Activated T-helper 17 cell treated with anti-CD3 and anti-CD28 coated beads, Interleukin-2, amount 50 U/mL, for 72 hours (primary cell): ENCODE data around the gene SAMD4A. TPM values are rescaled to one million over a fixed set of nuclear protein-coding genes. Genes with fewer than 3 reads are reported as not detected.

Source experiments
- ATAC-seq: fragments of 150-1000 bp; cut with Tn5 transposase; replicated peaks from 2 replicates; pipeline ENCODE4 v1.10.0; 2021; ENCODE audit warnings: mild to moderate bottlenecking, moderate library complexity
- H3K27ac Mint-ChIP-seq: one replicate; pipeline ENCODE4 v1.8.0; 2022; ENCODE audit warnings: mixed read lengths
- H3K27me3 Mint-ChIP-seq: one replicate; pipeline ENCODE4 v1.8.0; 2022; ENCODE audit warnings: mixed read lengths
- H3K36me3 Mint-ChIP-seq: one replicate; pipeline ENCODE4 v1.8.0; 2022; ENCODE audit warnings: low read depth, mild to moderate bottlenecking, mixed read lengths
- H3K4me1 Mint-ChIP-seq: one replicate; pipeline ENCODE4 v1.8.0; 2022; ENCODE audit warnings: mixed read lengths
- H3K4me3 Mint-ChIP-seq: one replicate; pipeline ENCODE4 v1.8.0; 2022; ENCODE audit warnings: mild to moderate bottlenecking, mixed read lengths
- H3K9me3 Mint-ChIP-seq: one replicate; pipeline ENCODE4 v1.8.0; 2022; ENCODE audit warnings: mixed read lengths
- total RNA-seq, 2 donors: library from RNA; stranded (reverse); gene quantifications; one replicate each; pipeline ENCODE4 v1.2.3, GENCODE V29; 2022

The SAMD4A gene
- total RNA-seq, 2 donors from 2014 or later = 3.2 to 4.4 TPM

DNA sequence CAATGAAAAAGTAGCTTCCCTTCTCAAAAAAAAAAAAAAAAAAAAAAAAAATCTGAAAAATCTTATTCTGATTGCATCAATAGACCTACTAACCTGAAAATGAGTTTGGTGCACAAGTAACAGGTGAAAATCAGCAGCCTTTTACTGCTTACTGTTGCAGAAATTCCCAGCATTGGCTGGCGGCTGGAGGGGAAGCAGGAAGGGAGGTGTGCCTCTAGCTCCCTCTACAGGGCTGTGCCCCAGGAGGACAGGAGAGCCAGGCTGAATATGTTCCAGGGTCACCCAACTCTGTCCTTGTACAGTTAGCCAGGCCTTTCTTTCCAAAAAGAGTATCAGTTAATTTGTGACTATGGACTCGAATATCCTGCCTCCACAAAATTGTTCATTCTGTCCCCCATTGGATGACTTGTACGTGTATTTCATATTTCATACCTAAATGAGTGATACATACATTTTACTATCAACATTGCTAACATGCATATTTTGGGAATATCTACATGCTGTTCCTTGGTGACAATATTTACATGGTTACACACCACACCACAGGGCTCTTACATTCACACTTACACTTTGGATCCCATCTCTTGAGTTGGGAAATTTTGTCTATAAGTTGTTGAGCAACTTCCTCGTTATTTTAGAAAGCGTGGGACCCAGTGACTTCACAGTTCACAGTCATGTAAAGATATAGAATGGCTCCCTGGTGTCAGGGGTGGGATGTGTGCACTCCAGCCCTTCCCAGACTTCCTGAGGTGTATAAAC is 124.8 kb downstream of the SAMD4A start:
- no peaks in the 10 kb centered on the region for H3K36me3 Mint-ChIP-seq
- H3K9me3 Mint-ChIP-seq = no peaks in the 10 kb centered on the region
- H3K27ac Mint-ChIP-seq = no peak overlapping the region
- peak; percentile 81 for ATAC-seq
- H3K27me3 Mint-ChIP-seq = peaks cover 18% of the 10 kb centered on the region
- H3K4me3 Mint-ChIP-seq = no peak overlapping the region
- H3K4me1 Mint-ChIP-seq = peaks cover 7% of the 10 kb centered on the region

DNA sequence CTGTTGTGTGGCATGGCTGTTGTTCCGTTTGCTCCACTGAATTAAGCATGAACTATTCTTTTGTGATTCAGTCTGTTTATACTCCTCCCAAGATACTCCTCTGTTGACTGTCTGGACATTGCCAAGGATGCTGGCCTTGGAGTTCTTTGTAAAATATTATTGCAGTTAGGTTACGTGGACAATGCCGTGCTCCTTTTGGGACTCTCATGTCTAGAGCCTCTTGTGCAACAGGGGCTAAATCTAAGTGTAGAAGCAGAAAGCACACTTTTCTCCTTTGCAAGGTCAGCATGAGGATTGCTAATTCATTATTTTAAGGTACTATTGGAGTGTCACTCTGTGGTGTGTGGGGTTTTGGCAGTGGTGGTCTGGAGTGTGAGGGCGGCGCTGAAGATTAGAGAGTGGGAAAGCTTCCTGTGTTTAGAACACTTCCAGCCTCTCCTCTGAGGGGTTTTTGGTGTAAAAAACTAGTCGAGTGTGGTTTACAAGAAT is 125.4 kb downstream of the SAMD4A start:
- no peaks in the 10 kb centered on the region for H3K9me3 Mint-ChIP-seq
- H3K4me3 Mint-ChIP-seq = no peak overlapping the region
- H3K27me3 Mint-ChIP-seq = peaks cover 14% of the 10 kb centered on the region
- H3K36me3 Mint-ChIP-seq = no peaks in the 10 kb centered on the region
- H3K27ac Mint-ChIP-seq = no peak overlapping the region
- H3K4me1 Mint-ChIP-seq = peaks cover 7% of the 10 kb centered on the region
- ATAC-seq = no peak

DNA sequence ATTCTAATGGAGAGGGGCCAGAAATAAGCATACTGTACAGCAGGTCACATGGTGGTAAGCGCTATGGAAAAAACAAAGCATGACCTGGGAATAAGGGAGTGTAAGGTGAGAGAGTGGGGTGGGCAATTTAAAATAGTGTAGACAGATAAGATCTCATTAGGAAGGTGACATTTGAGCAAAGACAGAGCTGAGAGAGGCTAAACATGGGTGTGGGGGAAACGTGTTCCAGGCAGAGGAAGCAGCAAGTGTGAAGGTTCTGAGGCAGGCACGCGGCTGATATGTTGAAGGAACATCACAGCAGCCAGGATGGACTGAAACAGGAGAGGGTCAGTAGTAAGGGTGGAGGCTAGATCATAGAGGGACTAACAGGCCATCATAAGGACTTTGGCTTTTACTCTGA is 126.8 kb downstream of the SAMD4A start:
- Mint-ChIP-seq H3K4me3 (no peak overlapping the region), H3K27me3 (peaks cover 14% of the 10 kb centered on the region), H3K36me3 (no peaks in the 10 kb centered on the region), H3K9me3 (no peaks in the 10 kb centered on the region), H3K27ac (no peak overlapping the region), H3K4me1 (no peaks in the 10 kb centered on the region)
- no peak for ATAC-seq

DNA sequence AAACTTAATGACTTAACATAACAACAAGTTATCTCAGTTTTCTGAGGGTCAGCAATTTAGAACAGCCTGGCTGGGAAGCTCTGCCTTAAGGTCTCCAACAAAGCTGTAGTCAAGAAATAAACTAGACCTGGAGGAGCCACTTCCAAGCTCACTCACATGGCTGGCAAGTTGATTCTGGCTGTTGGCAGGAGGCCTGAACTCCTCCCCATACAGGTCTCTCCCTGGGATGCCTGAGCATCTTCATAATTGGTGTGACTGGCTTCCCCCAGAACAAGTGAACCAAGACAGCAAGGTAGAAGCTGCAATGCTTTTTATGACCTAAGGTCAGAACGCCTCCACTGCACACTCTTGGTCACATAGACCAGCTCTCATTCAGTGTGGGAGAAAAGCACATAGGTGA is 128.3 kb downstream of the SAMD4A start:
- no peak overlapping the region for H3K27ac Mint-ChIP-seq
- H3K4me3 Mint-ChIP-seq = no peak overlapping the region

DNA sequence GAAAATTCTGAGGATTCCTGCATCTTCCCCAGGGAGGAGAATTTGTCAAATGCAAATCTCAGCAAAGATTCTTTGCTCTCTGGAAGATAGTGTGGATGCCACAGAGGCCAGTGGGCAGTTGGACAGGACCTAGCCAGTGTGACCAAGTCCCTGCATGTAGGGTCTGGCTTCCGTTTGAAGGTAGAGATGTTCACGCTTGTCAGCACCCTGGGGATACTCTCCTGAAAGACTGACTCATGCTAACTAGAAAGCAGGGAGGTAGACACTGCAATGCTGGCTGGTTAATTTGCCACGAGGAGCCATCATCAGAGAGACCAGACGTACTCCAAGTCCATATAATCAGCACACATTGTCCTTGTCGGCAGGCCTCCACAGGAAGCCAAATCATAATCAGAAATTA is 130.1 kb downstream of the SAMD4A start:
- H3K27ac Mint-ChIP-seq = no peak overlapping the region
- ATAC-seq = no peak

More for the DNA sequence above, 128.3 kb downstream of the SAMD4A start:
- Mint-ChIP-seq H3K27me3 (peaks cover 19% of the 10 kb centered on the region), H3K9me3 (no peaks in the 10 kb centered on the region), H3K36me3 (no peaks in the 10 kb centered on the region), H3K4me1 (no peaks in the 10 kb centered on the region)
- ATAC-seq = no peak

DNA sequence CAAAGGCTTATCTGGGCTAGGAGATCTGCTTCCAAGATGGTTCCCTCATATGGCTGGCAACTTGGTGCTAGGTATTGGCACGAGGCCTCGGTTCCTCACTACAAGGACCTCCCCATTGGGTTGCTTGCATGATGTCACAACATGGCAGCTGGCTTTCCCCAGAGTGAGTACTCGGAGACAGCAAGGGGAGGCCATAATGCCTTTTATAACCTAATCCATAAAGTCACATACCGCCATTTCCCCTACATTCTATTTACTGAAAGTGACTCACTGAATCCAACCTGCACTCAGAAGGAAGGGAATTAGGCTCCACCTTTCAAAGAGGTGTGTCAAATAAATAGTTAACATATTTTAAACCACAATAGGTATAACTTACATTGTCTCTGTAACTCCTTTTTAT is 130.9 kb downstream of the SAMD4A start:
- no peaks in the 10 kb centered on the region for H3K4me1 Mint-ChIP-seq
- H3K9me3 Mint-ChIP-seq = no peaks in the 10 kb centered on the region
- ATAC-seq = no peak
- no peak overlapping the region for H3K27ac Mint-ChIP-seq
- no peaks in the 10 kb centered on the region for H3K36me3 Mint-ChIP-seq
- H3K27me3 Mint-ChIP-seq = peaks cover 19% of the 10 kb centered on the region
- H3K4me3 Mint-ChIP-seq = no peak overlapping the region

More for the DNA sequence above, 130.1 kb downstream of the SAMD4A start:
- H3K36me3 Mint-ChIP-seq = no peaks in the 10 kb centered on the region
- H3K4me3 Mint-ChIP-seq = no peak overlapping the region
- no peaks in the 10 kb centered on the region for H3K9me3 Mint-ChIP-seq
- H3K27me3 Mint-ChIP-seq = peaks cover 23% of the 10 kb centered on the region
- H3K4me1 Mint-ChIP-seq = no peaks in the 10 kb centered on the region

DNA sequence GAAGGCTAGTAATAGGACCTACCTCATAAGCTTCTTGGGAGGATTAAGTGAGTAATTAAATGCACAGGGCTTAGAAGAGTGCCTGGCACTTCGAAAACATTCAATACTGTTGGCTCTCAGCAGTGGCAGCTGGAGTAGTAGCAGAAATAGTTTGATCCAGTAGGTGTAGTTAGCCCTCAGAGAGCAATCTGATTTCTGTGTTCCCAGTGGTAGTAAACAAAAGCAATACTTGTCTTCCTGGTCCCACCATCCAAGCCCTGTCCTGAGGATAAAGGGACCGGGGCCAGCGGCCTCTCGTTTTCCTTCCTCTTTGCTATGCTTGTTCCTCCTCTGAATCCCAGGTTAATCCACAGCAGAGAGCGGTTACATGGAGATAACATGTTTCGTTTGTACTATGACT is 131.6 kb downstream of the SAMD4A start:
- no peaks in the 10 kb centered on the region for H3K4me1 Mint-ChIP-seq
- H3K27me3 Mint-ChIP-seq = peaks cover 19% of the 10 kb centered on the region
- no peak for ATAC-seq

DNA sequence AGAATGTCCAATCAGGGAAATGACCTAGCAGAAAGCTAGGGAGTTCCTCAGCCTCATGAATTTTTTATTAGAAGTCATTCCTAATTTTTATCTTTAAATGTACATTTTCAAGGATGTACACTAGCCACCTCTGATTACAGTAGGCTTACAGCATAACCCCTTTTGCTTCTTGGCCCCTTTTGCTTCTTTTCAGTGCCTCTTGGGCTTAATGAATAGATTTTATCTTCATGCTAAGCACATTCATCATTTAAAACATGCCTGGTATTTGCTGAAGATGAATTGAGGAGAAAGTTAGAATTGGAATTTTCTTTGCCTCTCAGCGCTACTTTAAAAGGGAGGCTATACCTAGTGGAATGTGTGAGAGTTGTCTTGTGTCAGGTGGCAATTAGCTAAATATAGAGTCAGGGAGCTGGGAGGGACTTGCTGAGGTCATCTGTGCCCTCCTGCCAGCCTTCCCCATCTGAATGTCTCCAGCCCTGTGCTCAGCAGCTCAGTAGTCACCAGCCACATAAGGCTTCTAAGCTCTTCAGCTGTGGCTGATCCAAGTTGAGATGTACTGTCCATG is 132.1 kb downstream of the SAMD4A start:
- Mint-ChIP-seq H3K36me3 (no peaks in the 10 kb centered on the region), H3K27ac (no peak overlapping the region), H3K4me1 (no peaks in the 10 kb centered on the region), H3K27me3 (peaks cover 13% of the 10 kb centered on the region), H3K9me3 (no peaks in the 10 kb centered on the region), H3K4me3 (no peak overlapping the region)
- no peak for ATAC-seq

More for the DNA sequence above, 131.6 kb downstream of the SAMD4A start:
- Mint-ChIP-seq H3K4me3 (no peak overlapping the region), H3K27ac (no peak overlapping the region), H3K36me3 (no peaks in the 10 kb centered on the region), H3K9me3 (no peaks in the 10 kb centered on the region)

DNA sequence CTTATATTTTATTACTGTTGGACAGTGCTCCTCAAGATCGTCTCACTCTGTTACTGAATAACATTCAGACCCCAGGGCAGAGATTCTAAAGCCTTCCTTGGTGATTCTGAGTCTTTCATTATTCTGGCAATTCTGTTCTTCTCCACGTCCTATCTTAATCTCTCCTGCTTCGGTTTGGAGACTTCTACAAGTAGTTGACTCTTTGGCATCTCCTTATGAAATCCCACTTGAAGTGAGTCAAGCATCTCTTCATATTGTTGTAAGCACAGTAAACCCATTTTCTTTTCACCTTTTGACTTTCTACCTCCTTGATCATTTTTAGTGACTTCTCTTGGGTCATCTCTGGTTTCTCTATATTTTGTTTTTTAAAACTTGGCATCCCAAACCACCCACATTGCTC is 132.8 kb downstream of the SAMD4A start:
- peaks cover 9% of the 10 kb centered on the region for H3K27me3 Mint-ChIP-seq
- no peak for ATAC-seq

DNA sequence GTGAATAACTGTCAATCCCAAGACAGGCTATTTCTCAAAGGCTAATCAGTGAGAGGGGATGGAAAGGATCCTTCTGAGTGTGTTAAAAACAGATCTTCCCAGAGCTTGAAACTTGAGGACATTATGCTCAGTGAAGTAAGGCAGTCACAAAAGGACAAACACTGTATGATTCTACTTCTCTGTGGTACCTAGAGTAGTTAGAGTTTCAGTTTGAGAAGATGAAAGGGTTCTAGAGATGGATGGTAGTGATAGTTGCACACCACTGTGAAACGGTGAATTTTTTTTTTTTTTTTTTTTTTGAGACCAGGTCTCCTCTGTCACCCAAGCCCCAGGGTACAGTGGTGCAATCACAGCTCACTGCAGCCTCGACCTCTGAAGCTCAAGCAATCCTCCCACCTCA is 133.8 kb downstream of the SAMD4A start:
- Mint-ChIP-seq H3K36me3 (no peaks in the 10 kb centered on the region), H3K9me3 (no peaks in the 10 kb centered on the region), H3K27ac (no peak overlapping the region), H3K4me3 (no peak overlapping the region), H3K4me1 (no peaks in the 10 kb centered on the region), H3K27me3 (peaks cover 9% of the 10 kb centered on the region)
- peak; percentile 80 for ATAC-seq

More for the DNA sequence above, 132.8 kb downstream of the SAMD4A start:
- Mint-ChIP-seq H3K36me3 (no peaks in the 10 kb centered on the region), H3K4me1 (no peaks in the 10 kb centered on the region), H3K4me3 (no peak overlapping the region), H3K9me3 (no peaks in the 10 kb centered on the region), H3K27ac (no peak overlapping the region)

DNA sequence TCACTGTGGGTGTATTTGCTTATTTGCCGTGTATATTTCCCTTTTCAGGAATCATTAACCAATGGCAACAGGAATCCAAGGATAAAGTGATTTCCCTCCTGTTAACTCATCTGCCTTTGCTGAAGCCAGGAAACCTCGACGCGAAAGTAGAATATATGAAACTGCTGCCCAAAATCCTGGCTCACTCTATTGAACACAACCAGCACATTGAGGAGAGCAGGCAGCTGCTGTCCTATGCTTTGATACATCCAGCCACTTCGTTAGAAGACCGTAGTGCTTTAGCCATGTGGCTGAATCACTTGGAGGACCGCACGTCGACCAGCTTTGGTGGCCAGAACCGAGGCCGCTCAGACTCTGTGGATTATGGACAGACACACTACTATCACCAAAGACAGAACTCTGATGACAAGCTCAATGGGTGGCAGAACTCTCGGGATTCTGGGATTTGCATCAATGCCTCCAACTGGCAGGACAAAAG is 135.1 kb downstream of the SAMD4A start:
- H3K4me1 Mint-ChIP-seq = no peaks in the 10 kb centered on the region
- H3K36me3 Mint-ChIP-seq = no peaks in the 10 kb centered on the region
- no peak for ATAC-seq
- no peak overlapping the region for H3K27ac Mint-ChIP-seq
- H3K27me3 Mint-ChIP-seq = peaks cover 9% of the 10 kb centered on the region
- H3K9me3 Mint-ChIP-seq = no peaks in the 10 kb centered on the region
- H3K4me3 Mint-ChIP-seq = no peak overlapping the region

DNA sequence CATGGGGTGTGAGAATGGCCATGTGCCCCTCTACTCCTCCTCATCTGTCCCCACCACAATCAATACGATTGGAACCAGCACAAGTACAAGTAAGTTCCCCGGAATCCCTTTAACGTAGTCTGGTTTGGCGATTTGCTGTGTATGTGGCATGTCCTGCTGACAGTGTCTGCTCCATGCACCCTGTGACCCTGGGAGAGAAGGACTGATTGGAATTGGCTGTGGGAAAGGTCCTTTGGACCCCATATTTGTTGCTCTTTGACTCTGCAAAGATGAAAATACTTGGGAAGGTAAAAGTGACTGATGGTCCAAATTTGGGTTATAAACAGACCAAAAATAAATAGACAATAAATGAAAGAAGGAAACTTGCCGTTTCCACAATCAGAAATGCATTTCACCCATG is 135.6 kb downstream of the SAMD4A start:
- no peak for ATAC-seq
- no peaks in the 10 kb centered on the region for H3K9me3 Mint-ChIP-seq
- no peak overlapping the region for H3K27ac Mint-ChIP-seq
- no peak overlapping the region for H3K4me3 Mint-ChIP-seq
- no peaks in the 10 kb centered on the region for H3K4me1 Mint-ChIP-seq
- peaks cover 9% of the 10 kb centered on the region for H3K27me3 Mint-ChIP-seq
- no peaks in the 10 kb centered on the region for H3K36me3 Mint-ChIP-seq

DNA sequence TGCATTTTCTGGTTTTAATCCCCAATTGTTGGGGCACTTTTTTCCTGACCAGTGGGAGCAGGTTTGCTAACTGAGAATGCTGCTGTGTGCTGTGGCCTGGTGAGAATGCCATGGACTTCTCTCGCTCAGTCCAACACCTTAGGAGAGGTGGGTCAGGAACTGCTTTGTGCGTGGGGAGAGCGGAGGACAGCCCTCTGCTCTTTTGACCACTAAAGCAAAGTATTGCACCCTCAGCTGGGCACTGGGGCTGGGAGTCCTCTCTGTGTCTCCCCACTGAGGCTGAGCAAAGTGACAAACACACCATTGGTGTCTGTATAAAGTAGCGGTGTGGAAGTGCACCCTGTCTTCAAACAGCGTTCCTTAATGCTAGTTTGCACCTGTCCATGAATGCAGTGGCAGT is 136.2 kb downstream of the SAMD4A start:
- no peak for ATAC-seq
- H3K4me3 Mint-ChIP-seq = no peak overlapping the region
- peaks cover 9% of the 10 kb centered on the region for H3K27me3 Mint-ChIP-seq
- no peak overlapping the region for H3K27ac Mint-ChIP-seq
- no peaks in the 10 kb centered on the region for H3K36me3 Mint-ChIP-seq
- H3K9me3 Mint-ChIP-seq = no peaks in the 10 kb centered on the region
- no peaks in the 10 kb centered on the region for H3K4me1 Mint-ChIP-seq

DNA sequence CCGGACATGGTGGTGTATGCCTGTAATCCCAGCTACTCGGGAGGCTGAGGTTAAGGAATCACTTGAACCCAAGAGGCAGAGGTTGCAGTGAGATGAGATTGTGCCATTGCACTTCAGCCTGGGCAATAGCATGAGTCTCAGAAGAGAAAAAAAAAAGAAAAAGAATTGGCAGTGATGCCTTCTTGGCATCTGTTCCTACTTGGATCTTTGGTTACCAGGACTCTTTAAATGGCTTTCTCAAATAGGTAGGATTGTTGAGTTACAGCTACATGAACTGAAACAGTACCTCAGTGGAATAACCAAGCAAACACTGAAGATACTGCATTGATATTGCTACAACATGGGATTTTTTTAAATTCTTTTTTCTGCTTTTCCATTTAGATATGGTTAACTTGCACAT is 136.8 kb downstream of the SAMD4A start:
- Mint-ChIP-seq H3K4me3 (no peak overlapping the region), H3K27me3 (peaks cover 9% of the 10 kb centered on the region), H3K4me1 (no peaks in the 10 kb centered on the region), H3K27ac (no peak overlapping the region), H3K36me3 (no peaks in the 10 kb centered on the region), H3K9me3 (no peaks in the 10 kb centered on the region)
- ATAC-seq = no peak

DNA sequence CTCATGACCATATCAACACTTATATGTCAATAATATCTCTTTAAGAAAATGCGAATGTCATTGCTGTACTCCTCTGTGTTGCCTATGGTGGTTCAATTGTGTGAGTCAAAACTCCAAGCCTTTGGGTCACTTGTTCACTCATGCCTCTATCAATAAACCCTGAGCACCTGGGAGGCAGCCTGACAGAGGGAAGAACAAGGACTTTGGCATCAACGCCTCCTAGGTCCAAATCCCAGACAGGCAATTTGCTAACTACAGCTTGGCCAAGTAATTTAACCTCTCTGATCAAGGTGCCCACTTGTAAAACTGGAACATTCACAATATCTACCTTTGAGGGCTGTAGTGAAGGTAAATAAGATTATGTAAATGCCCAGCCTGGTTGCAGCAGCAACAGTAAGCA is 137.8 kb downstream of the SAMD4A start:
- Mint-ChIP-seq H3K27ac (no peak overlapping the region), H3K9me3 (no peaks in the 10 kb centered on the region), H3K27me3 (peaks cover 7% of the 10 kb centered on the region), H3K4me3 (no peak overlapping the region), H3K36me3 (no peaks in the 10 kb centered on the region), H3K4me1 (no peaks in the 10 kb centered on the region)
- no peak for ATAC-seq
